ENCODE measurements around the gene HTATIP2.

DNA sequence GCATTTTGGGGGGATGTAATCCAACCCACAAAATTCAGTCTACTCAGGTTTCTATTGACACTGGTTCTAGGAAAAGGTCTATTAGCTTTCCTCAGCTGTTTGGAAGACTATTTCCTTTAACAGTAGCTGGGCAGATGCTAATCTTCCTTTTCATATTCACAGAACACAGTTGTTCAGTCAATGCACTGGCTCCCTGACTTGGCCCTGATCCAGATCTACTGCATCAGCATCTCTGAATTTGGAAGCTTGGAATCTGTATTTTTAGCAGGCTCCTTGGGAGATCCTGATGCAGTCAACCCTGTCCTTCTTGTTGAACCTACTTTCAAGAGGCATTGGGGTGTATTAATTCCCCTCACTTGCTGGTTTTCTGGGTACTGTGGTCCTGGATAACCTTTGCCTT is 6.3 kb downstream of the HTATIP2 start:
- TF ChIP-seq, protein P1, sequence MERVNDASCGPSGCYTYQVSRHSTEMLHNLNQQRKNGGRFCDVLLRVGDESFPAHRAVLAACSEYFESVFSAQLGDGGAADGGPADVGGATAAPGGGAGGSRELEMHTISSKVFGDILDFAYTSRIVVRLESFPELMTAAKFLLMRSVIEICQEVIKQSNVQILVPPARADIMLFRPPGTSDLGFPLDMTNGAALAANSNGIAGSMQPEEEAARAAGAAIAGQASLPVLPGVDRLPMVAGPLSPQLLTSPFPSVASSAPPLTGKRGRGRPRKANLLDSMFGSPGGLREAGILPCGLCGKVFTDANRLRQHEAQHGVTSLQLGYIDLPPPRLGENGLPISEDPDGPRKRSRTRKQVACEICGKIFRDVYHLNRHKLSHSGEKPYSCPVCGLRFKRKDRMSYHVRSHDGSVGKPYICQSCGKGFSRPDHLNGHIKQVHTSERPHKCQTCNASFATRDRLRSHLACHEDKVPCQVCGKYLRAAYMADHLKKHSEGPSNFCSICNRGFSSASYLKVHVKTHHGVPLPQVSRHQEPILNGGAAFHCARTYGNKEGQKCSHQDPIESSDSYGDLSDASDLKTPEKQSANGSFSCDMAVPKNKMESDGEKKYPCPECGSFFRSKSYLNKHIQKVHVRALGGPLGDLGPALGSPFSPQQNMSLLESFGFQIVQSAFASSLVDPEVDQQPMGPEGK (CRISPR knock-in tag; IDR thresholded peaks at IDR 0.05; ENCODE audit: borderline replicate concordance): no peak
- TF ChIP-seq, protein P2, sequence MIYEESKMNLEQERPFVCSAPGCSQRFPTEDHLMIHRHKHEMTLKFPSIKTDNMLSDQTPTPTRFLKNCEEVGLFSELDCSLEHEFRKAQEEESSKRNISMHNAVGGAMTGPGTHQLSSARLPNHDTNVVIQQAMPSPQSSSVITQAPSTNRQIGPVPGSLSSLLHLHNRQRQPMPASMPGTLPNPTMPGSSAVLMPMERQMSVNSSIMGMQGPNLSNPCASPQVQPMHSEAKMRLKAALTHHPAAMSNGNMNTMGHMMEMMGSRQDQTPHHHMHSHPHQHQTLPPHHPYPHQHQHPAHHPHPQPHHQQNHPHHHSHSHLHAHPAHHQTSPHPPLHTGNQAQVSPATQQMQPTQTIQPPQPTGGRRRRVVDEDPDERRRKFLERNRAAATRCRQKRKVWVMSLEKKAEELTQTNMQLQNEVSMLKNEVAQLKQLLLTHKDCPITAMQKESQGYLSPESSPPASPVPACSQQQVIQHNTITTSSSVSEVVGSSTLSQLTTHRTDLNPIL (CRISPR knock-in tag; IDR thresholded peaks at IDR 0.05; ENCODE audit: low read depth): no peak
- TF ChIP-seq ISL1 (CRISPR knock-in tag; IDR thresholded peaks at IDR 0.05): no peak
- TF ChIP-seq ESRRG (CRISPR knock-in tag; IDR thresholded peaks at IDR 0.05): no peak
- no peak for TF ChIP-seq RARB (CRISPR knock-in tag; IDR thresholded peaks at IDR 0.05)
- TF ChIP-seq ZFP3 (CRISPR knock-in tag; IDR thresholded peaks at IDR 0.05): no peak
- TF ChIP-seq ZNF70 (CRISPR knock-in tag; IDR thresholded peaks at IDR 0.05): no peak
- TF ChIP-seq TCF4 (CRISPR knock-in tag; IDR thresholded peaks at IDR 0.05; ENCODE audit: borderline replicate concordance): no peak

Measured in SK-N-SH treated with all-trans-retinoic acid at 6 μM for 48 hours (cell line).